PFSK-1 (cell line): Measurements from ENCODE around the gene LIN28B.

Experiments used
- FOXP2 ChIP-seq: optimal IDR thresholded peaks from 2 replicates; pipeline ENCODE3; 2011; ENCODE audit warnings: borderline replicate concordance, control low read depth, inconsistent platforms; ENCODE audit not compliant: insufficient read depth; ENCODE audit errors: extremely low read length, extremely low read depth
- POLR2AphosphoS5 ChIP-seq: IDR thresholded peaks from 2 replicates; pipeline ENCODE4 v1.6.1; 2012; ENCODE audit warnings: low read depth, mild to moderate bottlenecking, control low read depth, low read length, moderate library complexity
- REST ChIP-seq, 2 experiments: IDR thresholded peaks; 2 replicates each; pipeline versions ENCODE4 v1.6.1 to v1.8.0; 2011 to 2012; ENCODE audit warnings: low read depth in 2 of 2, low read length in 2 of 2, control low read depth in 1 of 2, inconsistent platforms in 1 of 2, mild to moderate bottlenecking in 1 of 2, moderate library complexity in 1 of 2; ENCODE audit not compliant: insufficient read depth in 1 of 2
- SIN3A ChIP-seq: IDR thresholded peaks from 2 replicates; pipeline ENCODE4 v1.6.1; 2012; ENCODE audit warnings: mild to moderate bottlenecking, low read length, moderate library complexity, borderline replicate concordance; ENCODE audit not compliant: insufficient read depth
- TAF1 ChIP-seq: IDR thresholded peaks from 2 replicates; pipeline ENCODE4 v1.6.1; 2012; ENCODE audit warnings: low read length, control low read depth, borderline replicate concordance; ENCODE audit not compliant: insufficient read depth

LIN28B gene

DNA sequence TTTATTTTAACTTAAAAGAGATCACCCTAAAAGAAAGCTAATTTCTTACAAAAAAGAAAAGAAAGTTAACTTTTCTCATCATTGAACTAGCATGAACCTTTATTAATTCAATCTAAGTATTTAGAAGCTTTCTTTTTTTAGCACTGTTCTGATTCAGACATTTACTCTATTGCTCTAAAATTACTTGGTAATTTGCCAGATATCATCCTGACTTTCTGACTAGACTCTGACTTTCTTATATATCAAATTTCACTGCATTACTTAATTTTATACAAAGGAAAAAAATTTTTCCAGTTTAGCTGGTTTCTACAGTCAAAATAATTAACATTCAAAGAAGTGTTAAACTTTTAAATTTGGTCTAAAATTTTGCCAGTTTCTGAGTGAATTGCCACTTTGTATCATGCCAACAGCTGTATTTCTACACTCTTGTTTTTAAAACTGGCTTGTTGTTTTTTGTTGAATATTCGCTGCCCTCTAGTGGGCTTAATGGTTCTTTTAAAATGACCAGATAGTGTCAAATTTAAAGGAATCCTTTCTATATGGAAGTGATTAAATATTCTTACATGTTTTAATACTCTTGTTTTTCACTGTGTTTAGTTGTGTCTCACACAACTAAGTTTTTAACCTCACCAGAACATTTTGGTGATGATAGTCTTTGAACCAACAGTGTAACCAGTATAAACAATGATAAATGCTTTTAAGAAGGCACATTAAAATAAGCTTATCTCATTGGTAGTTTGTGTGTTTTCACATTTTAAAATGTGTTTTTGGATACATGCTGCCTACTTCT lies 120.9 kb downstream of the LIN28B start:
- TF ChIP-seq SIN3A (no peak), TAF1 (no peak), REST (IDR thresholded peaks at IDR 0.05; ENCODE audit: insufficient read depth in 1 of 2, low read depth in 2 of 2, low read length in 2 of 2) (no peak), POLR2AphosphoS5 (no peak), FOXP2 (no peak)

GRCh38 chr6:105078386-105078708 lies 121.4 kb downstream of the LIN28B start:
- no peak for TF ChIP-seq TAF1

GRCh38 chr6:105080279-105080678 lies 123.4 kb downstream of the LIN28B start:
- TF ChIP-seq REST (IDR thresholded peaks at IDR 0.05; ENCODE audit: insufficient read depth in 1 of 2, low read depth in 2 of 2, low read length in 2 of 2) (no peak), SIN3A (no peak), POLR2AphosphoS5 (no peak), TAF1 (no peak), FOXP2 (no peak)

DNA sequence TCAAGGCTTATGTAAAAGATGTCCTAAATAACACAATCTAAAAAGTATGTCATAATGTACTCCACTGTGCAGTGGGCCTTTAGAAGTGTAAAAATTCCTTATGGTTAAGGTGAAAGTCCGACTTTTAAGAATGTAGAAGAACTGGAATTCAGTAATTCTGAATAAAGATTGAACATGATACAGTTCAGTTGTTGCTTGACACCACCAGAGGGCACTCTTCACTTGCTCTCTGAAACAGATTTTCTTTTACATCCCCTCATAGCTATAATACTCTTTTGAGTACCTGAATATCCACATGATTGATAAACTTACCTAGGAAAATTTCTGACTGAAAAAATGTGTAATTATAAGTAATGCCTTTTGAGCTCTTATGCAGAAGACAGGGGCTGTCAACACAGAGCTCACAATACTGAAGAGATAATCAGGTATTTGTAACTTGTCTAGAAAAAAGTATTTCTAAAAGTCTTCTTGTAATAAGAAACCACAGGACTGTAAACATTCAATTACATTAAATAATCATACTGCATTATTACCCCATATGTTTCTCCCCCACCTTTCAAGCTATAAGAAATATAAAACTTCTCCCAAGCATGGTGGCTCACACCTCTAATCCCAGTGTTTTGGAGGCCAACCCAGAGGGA lies 130.8 kb downstream of the LIN28B start:
- TF ChIP-seq FOXP2: no peak
- TF ChIP-seq TAF1: no peak
- no peak for TF ChIP-seq SIN3A
- no peak for TF ChIP-seq POLR2AphosphoS5

GRCh38 chr6:105091140-105091829 lies 134.4 kb downstream of the LIN28B start:
- TF ChIP-seq REST (IDR thresholded peaks at IDR 0.05; ENCODE audit: insufficient read depth in 1 of 2, low read depth in 2 of 2, low read length in 2 of 2) (no peak), FOXP2 (no peak), TAF1 (no peak), POLR2AphosphoS5 (no peak), SIN3A (no peak)

DNA sequence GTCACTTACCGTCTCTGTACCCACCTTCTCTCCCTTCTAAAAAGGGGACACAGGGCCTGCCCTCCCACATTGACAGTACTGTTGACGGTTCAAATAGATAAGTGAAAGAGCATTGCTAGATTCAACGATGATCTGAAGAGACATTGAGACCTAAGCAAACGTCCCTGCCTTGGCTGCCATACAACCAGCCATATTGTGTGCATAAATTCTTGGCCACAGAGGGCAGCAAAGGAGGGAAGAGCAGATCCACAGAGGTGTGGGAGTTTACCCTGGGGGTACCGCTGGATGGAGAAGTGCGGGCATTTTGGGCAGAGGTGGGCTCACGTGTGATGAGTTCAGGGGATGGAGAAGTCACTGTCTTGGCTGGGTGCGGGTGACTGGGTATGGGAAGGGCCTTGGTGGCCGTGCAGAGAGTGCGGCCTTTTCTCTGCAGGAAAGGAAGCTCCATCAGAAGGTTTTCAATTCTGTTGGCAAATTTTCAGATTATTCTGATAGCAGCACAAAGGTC lies 137.3 kb downstream of the LIN28B start:
- TF ChIP-seq FOXP2 (no peak), POLR2AphosphoS5 (no peak), TAF1 (no peak), SIN3A (no peak), REST (IDR thresholded peaks at IDR 0.05; ENCODE audit: insufficient read depth in 1 of 2, low read depth in 2 of 2, low read length in 2 of 2) (no peak)
